GM19043 (cell line): ENCODE data around the gene MMP11.

Source experiments
- ATAC-seq: cut with Tn5 transposase; IDR thresholded peaks from one replicate; pipeline ENCODE4 v1.9.1; 2021; ENCODE audit warnings: low read depth; ENCODE audit not compliant: unreplicated experiment

MMP11 gene

DNA sequence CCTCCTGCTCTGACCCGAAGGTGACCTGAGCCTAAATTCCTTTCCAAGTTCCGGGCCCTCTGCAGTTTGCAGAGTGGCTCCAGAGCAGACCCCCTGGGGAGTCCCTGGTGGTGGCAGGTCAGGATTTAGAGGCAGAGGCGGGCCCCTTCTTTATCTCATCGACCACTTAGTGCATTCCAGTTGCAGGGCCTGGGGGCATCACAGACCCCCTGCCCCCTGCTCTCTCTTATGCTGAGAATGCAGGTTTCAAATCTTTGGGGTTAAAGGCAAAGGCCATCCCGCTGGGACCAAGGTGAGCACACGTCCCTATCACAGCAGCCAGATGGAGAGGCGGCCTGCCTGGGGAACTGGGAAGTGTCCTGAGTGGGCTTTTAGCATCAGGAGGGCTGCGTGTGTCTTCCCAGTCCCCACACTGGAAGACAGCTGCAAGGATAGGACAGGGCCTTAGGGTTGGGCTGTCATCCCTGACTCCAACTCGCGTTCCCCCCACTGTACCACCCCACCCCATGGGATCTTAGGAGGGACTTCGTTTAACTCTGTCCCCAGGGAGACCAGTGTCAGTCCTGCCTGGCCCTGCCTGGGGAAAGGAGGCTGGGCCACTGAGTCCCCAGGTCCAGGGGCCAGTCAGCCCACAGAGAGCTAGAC is 54.8 kb downstream of the MMP11 start:
- no peak for ATAC-seq

DNA sequence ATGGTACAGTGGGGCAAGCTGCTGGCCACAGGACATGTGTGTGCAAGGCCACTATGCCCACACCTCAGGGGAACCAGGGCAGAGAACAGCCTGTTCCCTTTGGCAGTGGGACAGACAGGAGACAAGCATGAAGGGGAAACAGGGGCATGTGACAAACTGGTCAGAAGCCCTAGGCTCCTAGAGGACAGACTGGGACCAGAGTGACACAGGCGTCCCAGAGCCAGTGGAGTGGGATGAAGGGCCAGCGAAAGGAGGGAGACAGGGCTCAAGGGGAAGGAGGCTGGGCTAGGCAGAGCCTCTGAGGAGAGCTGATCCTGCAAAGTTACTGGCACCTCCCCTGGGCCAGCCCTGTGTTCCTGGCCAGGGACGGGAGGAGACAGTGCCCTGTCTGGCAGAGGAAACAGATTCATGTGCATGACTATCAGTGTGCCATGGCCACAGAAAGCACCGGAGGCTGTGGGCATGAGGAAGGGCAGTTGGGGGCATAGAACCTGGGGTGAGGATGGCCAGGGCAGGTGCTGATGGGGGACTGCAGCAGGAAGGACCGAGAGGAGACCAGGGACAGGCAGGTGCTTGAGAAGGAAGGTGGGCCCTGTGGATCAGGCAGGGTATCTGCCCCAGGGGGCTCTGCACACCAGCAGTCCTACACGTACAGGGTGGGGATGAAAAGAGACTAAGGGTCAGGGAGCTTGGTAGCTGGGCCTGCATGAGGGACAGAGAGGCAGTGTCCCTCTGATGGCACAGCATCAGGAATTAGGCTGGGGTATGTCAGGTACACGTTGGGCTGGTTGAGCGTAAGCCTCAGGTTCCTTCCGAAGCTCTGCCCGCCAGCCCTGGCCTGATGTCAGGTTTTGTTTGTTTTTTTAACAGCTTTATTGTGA is 56.4 kb downstream of the MMP11 start:
- ATAC-seq, result no peak

GRCh38 chr22:23829845-23830372 is 57.3 kb downstream of the MMP11 start:
- ATAC-seq, result no peak

- ATAC-seq, result no peak
Measured at GRCh38 chr22:23831261-23831660, 58.6 kb downstream of the MMP11 start.

DNA sequence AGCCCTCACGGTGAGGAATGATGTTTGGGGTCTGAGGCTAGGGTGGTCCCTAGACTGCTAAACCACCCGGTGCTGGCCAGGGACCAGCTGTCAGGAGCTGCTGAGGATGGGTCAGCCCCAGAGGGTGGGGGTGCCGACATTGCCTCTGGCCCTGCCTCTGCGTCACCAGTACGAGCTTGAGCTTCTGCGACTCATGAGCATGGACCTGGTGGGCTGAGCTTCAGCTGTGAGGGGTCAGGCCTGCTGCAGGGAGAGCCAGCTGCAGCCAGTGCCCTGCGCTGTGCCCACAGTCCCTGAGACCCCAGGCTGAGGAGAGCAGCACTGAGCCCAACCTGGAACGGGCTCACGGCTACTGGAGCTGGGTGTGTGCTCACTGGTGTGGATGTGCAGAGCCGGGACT is 59.1 kb downstream of the MMP11 start:
- ATAC-seq, result no peak

DNA sequence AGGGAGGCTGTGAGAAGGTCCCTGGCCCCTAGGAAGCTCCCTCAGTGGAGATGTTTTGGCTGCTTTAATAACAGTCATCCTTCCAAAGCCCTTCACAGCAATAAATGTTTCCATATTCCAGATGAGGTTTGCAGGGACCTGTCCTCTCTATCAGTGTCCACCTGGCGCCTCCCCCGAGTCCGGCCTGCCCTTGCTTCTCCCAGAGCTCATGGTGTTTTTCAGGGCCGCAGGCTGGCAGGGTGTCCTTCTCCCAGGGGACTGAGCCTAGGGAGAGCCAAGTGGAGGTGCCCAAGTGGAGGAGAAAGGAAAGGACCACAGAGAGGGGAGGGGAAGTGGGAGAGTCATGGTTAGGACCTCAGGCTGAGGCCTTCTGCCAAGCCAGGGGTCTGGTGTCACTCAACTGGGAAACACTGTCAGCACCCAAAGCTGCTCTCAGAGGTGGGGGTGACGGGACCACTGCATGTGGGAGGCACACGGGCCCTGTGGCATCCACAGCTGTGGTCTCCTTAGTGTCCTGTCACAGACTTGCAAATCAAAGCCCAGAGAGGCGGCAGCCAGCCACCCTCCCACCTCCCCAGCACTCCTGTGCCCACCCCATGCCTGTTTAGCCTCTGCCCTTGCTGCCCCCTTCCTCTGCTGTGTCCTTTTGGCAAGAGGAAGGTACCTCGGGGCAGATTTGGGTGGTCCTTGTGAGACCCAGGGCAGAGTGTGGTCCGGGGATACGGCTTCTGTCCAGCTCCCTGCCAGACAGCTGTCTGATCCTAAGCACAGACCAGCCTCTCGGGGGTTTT is 59.8 kb downstream of the MMP11 start:
- ATAC-seq, result no peak

DNA sequence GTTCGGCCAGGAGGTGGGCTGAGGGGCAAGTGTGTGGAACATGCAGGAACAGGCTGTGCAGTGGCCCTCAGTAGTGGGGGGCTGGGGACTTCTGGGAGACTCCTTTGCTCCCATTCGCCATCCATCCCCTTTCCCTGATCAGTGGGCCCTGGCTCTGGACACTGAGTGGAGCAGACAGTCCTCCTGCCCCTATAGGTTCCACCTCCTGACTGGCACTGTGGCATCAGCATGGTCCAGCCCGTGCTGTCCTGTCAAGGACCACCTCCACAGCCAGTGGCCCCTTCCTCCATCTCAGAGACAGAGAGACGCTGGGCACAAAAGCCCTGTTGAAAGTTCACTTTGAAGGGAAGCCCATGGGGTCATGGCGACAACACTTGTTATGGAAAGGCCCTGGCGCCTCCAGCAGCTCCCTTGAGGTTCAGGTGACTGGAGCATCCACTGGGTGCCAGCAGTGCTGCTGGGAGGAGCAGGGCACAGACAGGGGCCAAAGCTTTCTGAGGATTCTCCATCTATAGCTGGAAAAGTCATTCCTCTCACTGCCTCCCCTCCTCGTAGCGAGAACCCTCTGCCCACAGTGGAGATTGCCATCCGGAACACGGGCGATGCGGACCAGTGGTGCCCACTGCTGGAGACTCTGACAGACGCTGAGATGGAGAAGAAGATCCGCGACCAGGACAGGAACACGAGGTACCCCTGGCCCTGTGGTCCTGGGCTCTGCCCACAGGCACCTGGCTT is 60.5 kb downstream of the MMP11 start:
- ATAC-seq, result no peak
